Subcutaneous adipose tissue (tissue), 4 donors: ENCODE measurements around the gene KDM3B. TPM values are rescaled to one million over a fixed set of nuclear protein-coding genes. Genes with fewer than 3 reads are reported as not detected.

Experiments
- total RNA-seq, 4 donors: library from RNA; depleted of rRNA; stranded (reverse); fragments of >200 nt; gene quantifications; one replicate each; pipeline ENCODE4 v1.1.0, GENCODE V29; 2016
- TF ChIP-seq, protein P1 (sequence below): fragments of 450-650 bp; IDR thresholded peaks from one replicate; pipeline ENCODE4 v1.5.1; 2016; ENCODE audit warnings: low read depth, mild to moderate bottlenecking, control low read depth, antibody characterized with exemption, moderate library complexity

Gene KDM3B
- total RNA-seq, 4 donors from 2014 or later: 58.8 to 67.4 (median 62.8) TPM

DNA sequence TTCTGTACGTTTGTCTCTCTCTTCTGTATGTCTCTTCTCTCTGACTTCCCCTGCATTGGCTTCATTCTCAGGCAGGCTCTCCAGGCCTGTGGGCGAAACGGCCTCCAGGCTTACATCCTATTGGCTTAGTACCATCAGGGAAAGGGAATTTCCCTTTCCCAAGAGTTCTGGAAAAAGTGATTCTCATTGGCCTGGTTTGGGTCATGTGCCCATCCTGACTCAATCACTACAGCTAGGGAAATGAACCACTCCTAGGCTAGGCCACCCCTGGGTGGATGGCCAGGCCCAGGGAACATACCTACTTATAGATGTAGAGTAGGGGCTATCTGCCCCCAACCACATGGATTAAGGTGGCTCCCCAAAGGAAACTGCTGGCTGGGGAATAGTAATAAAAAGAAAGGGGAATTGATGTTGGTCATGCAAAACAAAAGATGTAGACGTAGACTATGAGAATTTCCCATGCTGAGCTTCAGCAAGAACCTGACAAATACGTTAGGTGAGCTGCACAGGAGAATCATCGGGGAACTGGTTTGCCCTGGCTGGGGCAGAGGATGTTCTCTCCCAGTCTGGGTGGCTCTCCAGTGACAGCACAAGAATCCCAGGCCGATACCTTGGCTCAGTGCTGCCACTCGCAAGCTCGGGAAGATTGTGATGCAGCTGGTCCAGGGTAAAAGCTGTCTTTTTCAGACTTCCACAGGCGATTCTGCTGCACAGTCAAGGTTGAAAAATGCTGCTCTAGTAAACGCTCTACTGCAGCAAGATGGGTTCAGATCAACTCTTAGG is 109.0 kb downstream of the KDM3B start:
- TF ChIP-seq, protein P1, sequence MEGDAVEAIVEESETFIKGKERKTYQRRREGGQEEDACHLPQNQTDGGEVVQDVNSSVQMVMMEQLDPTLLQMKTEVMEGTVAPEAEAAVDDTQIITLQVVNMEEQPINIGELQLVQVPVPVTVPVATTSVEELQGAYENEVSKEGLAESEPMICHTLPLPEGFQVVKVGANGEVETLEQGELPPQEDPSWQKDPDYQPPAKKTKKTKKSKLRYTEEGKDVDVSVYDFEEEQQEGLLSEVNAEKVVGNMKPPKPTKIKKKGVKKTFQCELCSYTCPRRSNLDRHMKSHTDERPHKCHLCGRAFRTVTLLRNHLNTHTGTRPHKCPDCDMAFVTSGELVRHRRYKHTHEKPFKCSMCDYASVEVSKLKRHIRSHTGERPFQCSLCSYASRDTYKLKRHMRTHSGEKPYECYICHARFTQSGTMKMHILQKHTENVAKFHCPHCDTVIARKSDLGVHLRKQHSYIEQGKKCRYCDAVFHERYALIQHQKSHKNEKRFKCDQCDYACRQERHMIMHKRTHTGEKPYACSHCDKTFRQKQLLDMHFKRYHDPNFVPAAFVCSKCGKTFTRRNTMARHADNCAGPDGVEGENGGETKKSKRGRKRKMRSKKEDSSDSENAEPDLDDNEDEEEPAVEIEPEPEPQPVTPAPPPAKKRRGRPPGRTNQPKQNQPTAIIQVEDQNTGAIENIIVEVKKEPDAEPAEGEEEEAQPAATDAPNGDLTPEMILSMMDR: no peak

- TF ChIP-seq, protein P1: no peak
Observed at GRCh38 chr5:138463419-138464007, 111.0 kb downstream of the KDM3B start.

GRCh38 chr5:138464008-138464387 is 111.5 kb downstream of the KDM3B start:
- TF ChIP-seq, protein P1: no peak

GRCh38 chr5:138464388-138465260 is 112.1 kb downstream of the KDM3B start:
- TF ChIP-seq, protein P1: no peak

GRCh38 chr5:138465261-138466124 is 113.0 kb downstream of the KDM3B start, which contains the start of gene EGR1:
TSS of gene EGR1 (plus strand) at chr5:138465479. CDS start at chr5:138465762, 283 bp downstream.
- TF ChIP-seq, protein P1: no peak

DNA sequence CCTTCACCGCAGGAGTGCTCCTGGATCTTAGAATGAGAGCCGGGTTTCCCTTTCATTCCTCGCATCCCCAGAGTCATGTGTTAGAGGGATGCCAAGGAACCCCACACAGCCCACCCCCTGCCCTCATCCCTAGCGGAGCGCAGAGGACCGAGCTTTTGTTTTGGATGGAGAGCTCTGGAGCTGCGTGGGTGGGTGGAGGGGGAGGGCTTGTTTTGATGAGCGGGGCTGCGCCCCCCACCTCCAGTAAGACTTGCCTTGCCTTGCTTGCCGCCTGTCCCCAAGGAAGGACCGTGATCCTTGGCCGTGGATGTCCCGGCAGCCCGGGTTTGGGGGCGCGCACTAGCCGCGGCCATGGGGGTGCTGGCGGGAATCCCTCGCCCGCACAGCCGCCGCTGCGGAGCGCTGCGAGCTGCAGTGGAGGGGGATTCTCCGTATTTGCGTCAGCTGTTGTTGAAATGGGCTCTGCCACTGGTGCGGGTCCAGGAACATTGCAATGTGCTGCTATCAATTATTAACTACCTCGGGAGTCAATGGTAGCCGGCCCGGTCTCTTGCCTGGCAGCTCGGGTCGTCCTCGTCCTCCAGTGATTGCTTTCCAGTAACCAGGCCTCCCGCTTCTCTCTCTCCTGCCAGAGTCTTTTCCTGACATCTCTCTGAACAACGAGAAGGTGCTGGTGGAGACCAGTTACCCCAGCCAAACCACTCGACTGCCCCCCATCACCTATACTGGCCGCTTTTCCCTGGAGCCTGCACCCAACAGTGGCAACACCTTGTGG is 113.8 kb downstream of the KDM3B start:
- TF ChIP-seq, protein P1: no peak
